GM13976 (cell line): ENCODE measurements around the gene SORCS3.

Experiments
- DNase-seq: peaks from one replicate; pipeline ENCODE4 v3.0.0; 2012; ENCODE audit warnings: low spot score
- in situ Hi-C: fragments of 300-500 bp; cut with MboI; formaldehyde crosslinking; loops from one replicate; pipeline ENCODE4 v1.12.0; 2022; ENCODE audit warnings: low sequenced_read_pairs, mixed read lengths, inconsistent platforms; ENCODE audit not compliant: unreplicated experiment
- TF ChIP-seq, protein P1 (sequence below): IDR thresholded peaks from 2 replicates; pipeline ENCODE4 v1.5.1; 2012; ENCODE audit warnings: borderline replicate concordance, mild to moderate bottlenecking; ENCODE audit not compliant: insufficient read depth; ENCODE audit errors: extremely low read depth, missing control alignments, control extremely low read depth

Gene SORCS3

DNA sequence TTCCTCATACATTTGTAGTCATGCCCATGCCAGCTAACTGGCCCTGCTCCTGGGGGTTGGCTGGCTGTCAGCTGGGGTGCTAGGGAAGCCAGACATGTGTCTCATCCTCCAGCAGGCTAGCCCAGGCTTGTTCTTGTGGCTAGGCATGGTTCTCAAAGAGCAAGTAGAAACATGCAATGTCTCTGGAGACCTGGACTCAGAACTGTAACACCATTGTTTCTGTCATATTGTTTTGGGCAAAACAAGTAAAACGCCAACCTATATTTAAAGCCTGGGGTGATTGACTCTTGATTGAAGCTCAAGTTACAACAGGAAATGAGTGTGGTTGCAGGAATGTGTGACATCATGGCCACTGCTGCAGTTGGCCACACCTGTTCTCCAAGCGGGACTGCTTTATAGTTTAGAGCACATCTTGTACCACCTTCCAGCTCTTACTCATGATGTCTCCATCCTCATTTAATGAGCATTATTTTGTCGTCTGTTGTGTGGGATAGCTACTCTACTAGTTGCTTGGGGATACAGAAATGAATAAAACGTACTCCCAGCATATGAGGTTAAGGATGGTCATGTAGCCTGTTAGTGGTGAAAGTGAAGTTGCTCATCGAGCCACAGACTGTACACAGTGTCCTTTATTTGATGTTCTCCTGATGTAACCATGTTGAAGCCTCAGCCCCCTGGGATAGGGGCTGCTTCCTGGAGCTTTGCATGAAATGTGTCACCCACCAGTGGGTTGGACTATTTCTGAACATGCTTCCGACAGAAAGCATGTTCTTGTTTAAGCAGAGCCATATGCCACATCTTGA lies 168.4 kb downstream of the SORCS3 start:
- TF ChIP-seq, protein P1, sequence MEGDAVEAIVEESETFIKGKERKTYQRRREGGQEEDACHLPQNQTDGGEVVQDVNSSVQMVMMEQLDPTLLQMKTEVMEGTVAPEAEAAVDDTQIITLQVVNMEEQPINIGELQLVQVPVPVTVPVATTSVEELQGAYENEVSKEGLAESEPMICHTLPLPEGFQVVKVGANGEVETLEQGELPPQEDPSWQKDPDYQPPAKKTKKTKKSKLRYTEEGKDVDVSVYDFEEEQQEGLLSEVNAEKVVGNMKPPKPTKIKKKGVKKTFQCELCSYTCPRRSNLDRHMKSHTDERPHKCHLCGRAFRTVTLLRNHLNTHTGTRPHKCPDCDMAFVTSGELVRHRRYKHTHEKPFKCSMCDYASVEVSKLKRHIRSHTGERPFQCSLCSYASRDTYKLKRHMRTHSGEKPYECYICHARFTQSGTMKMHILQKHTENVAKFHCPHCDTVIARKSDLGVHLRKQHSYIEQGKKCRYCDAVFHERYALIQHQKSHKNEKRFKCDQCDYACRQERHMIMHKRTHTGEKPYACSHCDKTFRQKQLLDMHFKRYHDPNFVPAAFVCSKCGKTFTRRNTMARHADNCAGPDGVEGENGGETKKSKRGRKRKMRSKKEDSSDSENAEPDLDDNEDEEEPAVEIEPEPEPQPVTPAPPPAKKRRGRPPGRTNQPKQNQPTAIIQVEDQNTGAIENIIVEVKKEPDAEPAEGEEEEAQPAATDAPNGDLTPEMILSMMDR: no peak
- no peak for DNase-seq
- in situ Hi-C loops: no loop called here

DNA sequence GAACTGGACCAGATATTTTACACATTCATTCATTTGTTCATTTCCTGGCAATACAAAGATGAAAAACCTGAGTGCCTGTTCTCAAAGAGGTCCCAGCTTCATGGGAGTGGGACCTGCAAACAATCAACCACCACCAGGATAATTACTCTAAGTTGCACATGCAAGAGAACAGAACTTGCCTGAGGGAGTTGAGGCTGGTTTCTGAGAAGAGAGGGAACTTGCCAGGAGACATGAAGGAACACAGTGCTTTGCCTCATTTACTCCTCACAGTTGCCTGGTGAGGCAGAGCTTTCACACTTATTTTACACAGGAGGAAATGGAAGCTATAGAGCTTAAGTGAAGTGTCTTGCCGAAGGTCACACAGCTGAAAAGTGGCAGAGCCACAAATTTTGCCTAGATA lies 170.1 kb downstream of the SORCS3 start:
- in situ Hi-C loops: no loop called here
- DNase-seq: no peak
- TF ChIP-seq, protein P1: no peak

DNA sequence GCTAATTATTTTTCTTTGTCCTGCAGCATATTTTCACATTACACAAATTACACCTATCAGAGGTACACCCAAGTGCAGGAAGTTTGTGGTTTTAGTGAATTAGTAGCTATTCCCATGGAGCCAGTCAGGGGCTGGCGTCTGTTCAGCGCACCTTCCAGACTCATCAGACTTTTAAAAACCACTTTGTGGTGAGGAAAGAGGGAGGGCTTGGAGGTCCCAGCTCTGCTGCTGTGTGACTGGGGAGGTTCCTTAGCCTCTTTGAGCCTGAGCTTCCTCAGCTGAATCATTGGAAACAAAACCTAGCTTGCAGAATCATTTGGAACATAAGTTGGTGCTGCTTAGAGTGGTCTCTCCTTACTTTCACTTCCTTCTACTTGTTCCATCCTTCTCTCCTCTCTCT lies 175.4 kb downstream of the SORCS3 start:
- in situ Hi-C loops: no loop called here
- DNase-seq: no peak
- TF ChIP-seq, protein P1: no peak

DNA sequence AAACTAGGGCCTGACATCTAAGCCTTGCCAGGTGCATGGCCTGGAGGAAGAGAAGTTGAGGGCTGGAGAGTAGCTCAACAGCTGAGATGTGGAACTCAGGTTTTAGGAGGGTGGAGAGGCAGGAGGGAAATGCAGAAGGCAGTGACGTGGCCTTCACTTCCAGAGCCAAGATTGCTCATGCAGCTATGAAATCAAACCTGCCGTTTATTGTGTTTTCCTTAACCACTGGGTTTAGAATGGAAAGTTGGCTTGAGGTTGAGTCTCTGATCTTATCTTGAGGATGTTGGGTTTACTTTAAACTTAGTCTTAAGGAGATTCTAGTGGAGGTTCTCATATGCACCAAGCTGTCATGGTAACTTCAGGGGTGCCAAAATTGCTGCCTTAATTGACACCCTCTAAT lies 178.6 kb downstream of the SORCS3 start:
- TF ChIP-seq, protein P1: no peak
- DNase-seq: no peak
- in situ Hi-C loops: no loop called here

DNA sequence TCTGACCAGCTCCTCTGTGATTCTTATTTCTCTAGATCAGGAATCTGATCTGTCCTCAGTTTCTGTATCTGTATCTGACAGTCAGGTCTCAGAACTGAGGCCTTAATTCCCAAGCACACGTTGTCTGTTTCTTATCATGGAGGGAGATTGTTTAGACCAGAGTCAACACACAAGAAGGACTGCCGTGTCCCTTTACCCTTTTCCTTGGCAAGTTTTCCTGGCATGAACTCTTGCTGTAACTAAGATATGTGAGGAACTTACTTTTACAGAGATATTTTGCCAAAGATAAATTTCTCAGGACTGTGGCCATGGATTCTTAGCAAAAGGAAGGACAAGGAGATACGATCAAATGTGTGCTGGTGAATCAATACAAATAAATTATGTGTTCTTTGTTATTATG lies 181.0 kb downstream of the SORCS3 start:
- in situ Hi-C loops: no loop called here
- TF ChIP-seq, protein P1: no peak
- no peak for DNase-seq

DNA sequence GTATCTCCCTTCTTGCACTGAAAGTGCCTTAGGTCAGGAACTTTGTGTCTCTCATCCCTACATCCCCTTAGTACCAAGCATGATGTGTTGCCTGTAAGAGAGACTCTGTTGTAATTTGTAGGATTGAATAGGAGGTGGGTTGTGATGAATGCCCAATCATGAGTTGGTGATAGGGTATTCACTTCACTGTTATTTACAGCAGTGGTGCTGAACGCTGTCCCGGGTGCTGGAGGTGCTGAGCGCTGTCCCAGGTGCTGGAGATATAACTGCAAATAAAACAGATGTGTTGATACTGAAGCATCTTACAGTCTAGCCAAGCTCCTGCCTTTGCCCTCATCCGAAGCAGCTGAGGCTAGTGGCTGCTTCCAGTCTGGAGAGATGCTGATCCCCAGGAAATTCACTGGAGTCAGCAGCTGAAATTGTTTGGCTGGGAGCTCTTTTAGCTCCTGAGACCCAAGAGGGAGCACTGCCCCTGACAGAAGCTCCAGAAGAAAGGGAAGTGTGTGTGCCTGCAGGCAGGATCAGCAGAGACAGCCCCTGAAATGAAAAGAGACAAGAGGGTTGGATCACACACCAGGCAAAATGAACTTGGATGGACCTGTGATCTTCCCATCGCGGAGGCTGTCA lies 183.4 kb downstream of the SORCS3 start:
- TF ChIP-seq, protein P1: no peak
- in situ Hi-C loops: no loop called here
- peak; percentile 20 for DNase-seq

DNA sequence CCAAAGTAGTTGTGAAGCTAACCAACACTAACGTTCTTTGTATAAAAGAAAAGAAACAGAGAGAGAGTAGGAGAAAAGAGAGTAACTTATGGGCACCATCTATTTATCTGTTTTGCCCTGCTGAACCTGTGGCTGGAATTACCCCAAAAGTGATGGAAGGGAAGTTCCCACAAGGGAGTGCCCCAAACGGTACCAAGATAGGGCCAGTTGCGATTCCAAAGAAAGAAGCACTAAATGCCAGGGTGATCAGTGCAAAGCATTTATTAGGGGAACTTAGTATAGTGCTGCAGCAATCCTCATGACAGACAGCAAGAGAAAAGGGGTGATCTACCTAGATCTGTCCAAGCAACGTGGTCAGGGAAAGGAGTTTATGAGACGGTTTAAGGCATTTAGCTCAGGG lies 190.2 kb downstream of the SORCS3 start:
- TF ChIP-seq, protein P1: no peak
- in situ Hi-C loops: no loop called here
- no peak for DNase-seq
